Testis (tissue), 2 donors: ENCODE measurements around the gene GGACT.

Source experiments
- POLR2A ChIP-seq: fragments of 450-650 bp; IDR thresholded peaks from one replicate; pipeline ENCODE4 v1.6.1; 2017; ENCODE audit warnings: antibody characterized with exemption, mild to moderate bottlenecking, moderate library complexity
- TF ChIP-seq, protein P1 (sequence below), 3 experiments: fragments of 450-650 bp in 2 of 3; fragments of 200-600 bp in 1 of 3; sonication (generic) in 1 of 3; IDR thresholded peaks; one replicate each; pipeline ENCODE4 v1.5.1; 2016 to 2019; ENCODE audit warnings: antibody characterized with exemption in 3 of 3, mild to moderate bottlenecking in 2 of 3, moderate library complexity in 1 of 3

GRCh38 chr13:100541897-100542825 is 46.4 kb downstream of the GGACT start:
- TF ChIP-seq, protein P1, sequence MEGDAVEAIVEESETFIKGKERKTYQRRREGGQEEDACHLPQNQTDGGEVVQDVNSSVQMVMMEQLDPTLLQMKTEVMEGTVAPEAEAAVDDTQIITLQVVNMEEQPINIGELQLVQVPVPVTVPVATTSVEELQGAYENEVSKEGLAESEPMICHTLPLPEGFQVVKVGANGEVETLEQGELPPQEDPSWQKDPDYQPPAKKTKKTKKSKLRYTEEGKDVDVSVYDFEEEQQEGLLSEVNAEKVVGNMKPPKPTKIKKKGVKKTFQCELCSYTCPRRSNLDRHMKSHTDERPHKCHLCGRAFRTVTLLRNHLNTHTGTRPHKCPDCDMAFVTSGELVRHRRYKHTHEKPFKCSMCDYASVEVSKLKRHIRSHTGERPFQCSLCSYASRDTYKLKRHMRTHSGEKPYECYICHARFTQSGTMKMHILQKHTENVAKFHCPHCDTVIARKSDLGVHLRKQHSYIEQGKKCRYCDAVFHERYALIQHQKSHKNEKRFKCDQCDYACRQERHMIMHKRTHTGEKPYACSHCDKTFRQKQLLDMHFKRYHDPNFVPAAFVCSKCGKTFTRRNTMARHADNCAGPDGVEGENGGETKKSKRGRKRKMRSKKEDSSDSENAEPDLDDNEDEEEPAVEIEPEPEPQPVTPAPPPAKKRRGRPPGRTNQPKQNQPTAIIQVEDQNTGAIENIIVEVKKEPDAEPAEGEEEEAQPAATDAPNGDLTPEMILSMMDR (IDR thresholded peaks at IDR 0.05), result no peak
- no peak for TF ChIP-seq POLR2A
